Endothelial cell of umbilical vein (primary cell): Measurements from ENCODE around the gene SRRM3.

Source experiments
- CTCF ChIP-seq, 2 donors: IDR thresholded peaks; 1 replicate in 1 of 2; 2 replicates in 1 of 2; pipeline ENCODE4 v1.5.1; 2011; ENCODE audit warnings: low read length in 2 of 2, mild to moderate bottlenecking in 2 of 2, moderate library complexity in 2 of 2, control low read depth in 1 of 2, inconsistent platforms in 1 of 2, low read depth in 1 of 2; ENCODE audit not compliant: insufficient read depth in 1 of 2; ENCODE audit errors: extremely low read depth in 1 of 2
- EZH2 ChIP-seq: IDR thresholded peaks from 2 replicates; pipeline ENCODE4 v1.6.1; 2012; ENCODE audit warnings: borderline replicate concordance, low read depth, mild to moderate bottlenecking, moderate library complexity, low read length, inconsistent platforms; ENCODE audit not compliant: severe bottlenecking
- GATA2 ChIP-seq: IDR thresholded peaks from 2 replicates; pipeline ENCODE4 v1.7.0; 2011; ENCODE audit warnings: low read depth, mild to moderate bottlenecking, moderate library complexity, mixed read lengths, low read length; ENCODE audit not compliant: insufficient read length, insufficient read depth
- JUN ChIP-seq: IDR thresholded peaks from 2 replicates; pipeline ENCODE4 v1.6.1; 2011; ENCODE audit warnings: borderline replicate concordance, low read depth; ENCODE audit not compliant: insufficient read length, insufficient read depth
- MAX ChIP-seq: IDR thresholded peaks from 2 replicates; pipeline ENCODE4 v1.6.1; 2011; ENCODE audit not compliant: insufficient read depth, insufficient read length
- POLR2A ChIP-seq: IDR thresholded peaks from 2 replicates; pipeline ENCODE4 v1.6.1; 2012; ENCODE audit warnings: low read depth, mild to moderate bottlenecking, control low read depth, low read length
- POLR2AphosphoS5 ChIP-seq: IDR thresholded peaks from 2 replicates; pipeline ENCODE4 v1.6.1; 2012; ENCODE audit warnings: low read depth, mild to moderate bottlenecking, control low read depth, low read length, moderate library complexity; ENCODE audit not compliant: insufficient read depth

- TF ChIP-seq CTCF (IDR thresholded peaks at IDR 0.05; ENCODE audit: extremely low read depth in 1 of 2, insufficient read depth in 1 of 2, low read depth in 1 of 2, low read length in 2 of 2) (no peak), POLR2AphosphoS5 (no peak), POLR2A (no peak), GATA2 (no peak), JUN (no peak), MAX (no peak), EZH2 (no peak)
Observed at GRCh38 chr7:76268376-76268775, 66.7 kb downstream of the SRRM3 start.
